NCI-H1105 (cell line): Measurements from ENCODE around the gene THADA.

Experiments used
- DNase-seq: peaks from one replicate; lab custom pipeline; 2025; lab: John Stamatoyannopoulos, UW

THADA gene

GRCh38 chr2:43222475-43223309, 373.1 kb downstream of the THADA start:
- no peak for DNase-seq

GRCh38 chr2:43221763-43222474, 373.9 kb downstream of the THADA start:
- no peak for DNase-seq

- no peak for DNase-seq
Measured at GRCh38 chr2:43221124-43221762, 374.6 kb downstream of the THADA start.

GRCh38 chr2:43220760-43221123, 375.1 kb downstream of the THADA start:
- DNase-seq = no peak

GRCh38 chr2:43220229-43220751, 375.5 kb downstream of the THADA start:
- no peak for DNase-seq

GRCh38 chr2:43219383-43220228, 376.2 kb downstream of the THADA start:
- DNase-seq = peak; percentile 67

- no peak for DNase-seq
Measured at GRCh38 chr2:43218702-43219382, 377.0 kb downstream of the THADA start.

- no peak for DNase-seq
Measured at GRCh38 chr2:43218155-43218701, 377.6 kb downstream of the THADA start.

- DNase-seq = no peak
Measured at GRCh38 chr2:43217228-43218154, 378.3 kb downstream of the THADA start.

- DNase-seq = no peak
Measured at GRCh38 chr2:43216629-43217028, 379.2 kb downstream of the THADA start.

- no peak for DNase-seq
Measured at GRCh38 chr2:43215673-43216255, 380.1 kb downstream of the THADA start.

- no peak for DNase-seq
Measured at GRCh38 chr2:43214253-43214652, 381.6 kb downstream of the THADA start.

GRCh38 chr2:43212931-43213330, 382.9 kb downstream of the THADA start:
- no peak for DNase-seq

- no peak for DNase-seq
Measured at GRCh38 chr2:43212216-43212835, 383.5 kb downstream of the THADA start.

- DNase-seq = no peak
Measured at GRCh38 chr2:43210467-43211303, 385.2 kb downstream of the THADA start.

GRCh38 chr2:43210125-43210466, 385.7 kb downstream of the THADA start:
- no peak for DNase-seq

- no peak for DNase-seq
Measured at GRCh38 chr2:43209204-43209717, 386.6 kb downstream of the THADA start.
